HEK293T (cell line): ENCODE data around the gene PAM16.

Experiments used
- ARNT ChIP-seq: fragments of 450-650 bp; IDR thresholded peaks from 2 replicates; pipeline ENCODE4 v1.6.1; 2017; ENCODE audit warnings: mild to moderate bottlenecking
- ELF4 ChIP-seq: fragments of 450-650 bp; IDR thresholded peaks from 2 replicates; pipeline ENCODE4 v1.6.1; 2017; ENCODE audit warnings: antibody characterized with exemption
- FOXA1 ChIP-seq: fragments of 450-650 bp; IDR thresholded peaks from 2 replicates; pipeline ENCODE4 v1.6.1; 2016; ENCODE audit warnings: mild to moderate bottlenecking
- FOXK2 ChIP-seq: fragments of 450-650 bp; IDR thresholded peaks from 2 replicates; pipeline ENCODE4 v1.6.1; 2016; ENCODE audit warnings: mild to moderate bottlenecking
- NFRKB ChIP-seq: fragments of 450-650 bp; IDR thresholded peaks from 2 replicates; pipeline ENCODE4 v1.6.1; 2016; ENCODE audit warnings: mild to moderate bottlenecking, moderate library complexity
- PKNOX1 ChIP-seq: fragments of 450-650 bp; IDR thresholded peaks from 2 replicates; pipeline ENCODE4 v1.6.1; 2016
- SP1 ChIP-seq: fragments of 450-650 bp; IDR thresholded peaks from 2 replicates; pipeline ENCODE4 v1.6.1; 2017
- SUZ12 ChIP-seq: fragments of 450-650 bp; IDR thresholded peaks from 2 replicates; pipeline ENCODE4 v1.6.1; 2016; ENCODE audit warnings: mild to moderate bottlenecking
- TARDBP ChIP-seq: fragments of 450-650 bp; IDR thresholded peaks from 2 replicates; pipeline ENCODE4 v1.6.1; 2016

DNA sequence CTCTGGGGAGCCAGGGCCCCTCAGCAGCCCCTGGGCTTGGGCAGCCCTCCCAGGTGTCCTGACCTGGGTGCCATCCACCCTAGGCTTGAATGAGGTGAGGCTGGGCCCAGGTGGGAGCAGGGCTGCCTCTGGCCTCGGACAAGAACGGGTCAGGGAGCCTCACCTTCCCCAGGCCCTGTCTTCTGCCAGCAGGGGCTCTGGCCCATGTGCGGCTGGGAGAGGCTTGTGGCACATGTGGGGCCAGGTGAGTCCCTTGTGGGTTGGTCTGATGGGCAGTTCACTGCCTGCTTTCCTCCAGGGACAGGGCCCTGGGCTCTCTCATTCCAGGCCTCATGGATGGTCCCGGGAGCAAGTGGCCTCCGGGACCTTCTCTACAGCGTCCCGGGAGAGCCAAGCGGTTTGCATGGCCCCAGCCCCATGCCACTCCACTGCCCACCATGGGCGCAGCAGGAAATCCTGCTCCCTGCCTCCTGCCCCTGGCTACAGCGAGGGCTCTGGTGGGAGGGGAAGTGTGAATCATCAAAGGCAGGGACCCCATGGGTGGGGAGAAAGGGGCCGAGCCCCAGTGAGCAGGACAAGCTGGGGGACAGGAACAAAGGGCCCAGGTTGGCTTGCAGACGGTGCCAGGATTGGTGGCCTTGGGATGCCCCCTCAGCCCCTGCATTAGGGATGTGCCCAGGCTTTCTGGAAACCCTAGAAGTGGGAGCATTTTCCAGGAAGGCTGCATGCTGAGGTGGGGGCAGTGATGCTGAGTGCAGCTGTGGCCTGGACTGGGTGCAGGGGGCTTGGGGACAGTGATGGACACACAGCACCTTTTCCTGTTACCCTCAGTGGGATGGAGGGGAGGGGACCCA lies 32.7 kb upstream of the PAM16 start:
- TF ChIP-seq SUZ12 (no peak), FOXK2 (no peak), TARDBP (no peak), ELF4 (no peak), SP1 (no peak), NFRKB (no peak), ARNT (no peak), FOXA1 (no peak), PKNOX1 (no peak)
